ENCODE measurements around the gene MAP3K14. TPM values are rescaled to one million over a fixed set of nuclear protein-coding genes. Genes with fewer than 3 reads are reported as not detected.

Gene MAP3K14
- total and polyA plus RNA-seq, 2 donors (not counting 1 experiment from before 2014, with no cell fraction given), result 3.6 to 5.2 TPM

GRCh38 chr17:45363498-45363897 lies 46.7 kb upstream of the MAP3K14 start:
- TF ChIP-seq EZH2 (IDR thresholded peaks at IDR 0.05; ENCODE audit: low read length, missing control alignments), result no peak
- no peak for TF ChIP-seq CTCF (conservative IDR thresholded peaks at IDR 0.05 in 1 of 2, IDR thresholded peaks at IDR 0.05 in 1 of 2; ENCODE audit: low read depth in 1 of 2, low read length in 2 of 2)
- Histone ChIP-seq H3K79me2 (ENCODE audit: control insufficient read depth, insufficient read depth, low read length) (no peaks in the 10 kb centered on the region), H3K27ac (ENCODE audit: insufficient read depth, low read length) (no peak overlapping the region), H4K20me1 (ENCODE audit: control insufficient read depth, extremely low read depth, insufficient read depth, low read length) (no peaks in the 10 kb centered on the region), H3K4me1 (ENCODE audit: control insufficient read depth, extremely low read depth, insufficient read depth, low read length) (no peaks in the 10 kb centered on the region), H3K4me3 (replicated peaks in 1 of 4; ENCODE audit: control extremely low read depth in 1 of 4, insufficient read depth in 1 of 4, low read depth in 3 of 4, low read length in 4 of 4) (no peak overlapping the region), H3K9me3 (ENCODE audit: control insufficient read depth, insufficient read depth, low read depth, low read length) (no peaks in the 10 kb centered on the region), H2AFZ (ENCODE audit: low read length) (no peak overlapping the region), H3K27me3 (ENCODE audit: control insufficient read depth, insufficient read depth, low read length) (peaks cover 9% of the 10 kb centered on the region), H3K9ac (ENCODE audit: insufficient read depth, low read length) (no peak overlapping the region), H3K36me3 (ENCODE audit: control insufficient read depth, insufficient read depth, low read length) (no peaks in the 10 kb centered on the region), H3K4me2 (ENCODE audit: extremely low read depth, insufficient read depth, low read length) (no peak overlapping the region)
- DNase-seq (ENCODE audit: low read depth in 2 of 2), result no peak

- DNase-seq (ENCODE audit: low read depth in 2 of 2), result no peak
- H3K36me3 ChIP-seq (ENCODE audit: control insufficient read depth, insufficient read depth, low read length), result no peaks in the 10 kb centered on the region
- peaks cover 9% of the 10 kb centered on the region for H3K27me3 ChIP-seq (ENCODE audit: control insufficient read depth, insufficient read depth, low read length)
- no peaks in the 10 kb centered on the region for H3K4me1 ChIP-seq (ENCODE audit: control insufficient read depth, extremely low read depth, insufficient read depth, low read length)
- H3K4me2 ChIP-seq (ENCODE audit: extremely low read depth, insufficient read depth, low read length), result no peak overlapping the region
- no peak overlapping the region for H3K4me3 ChIP-seq (replicated peaks in 1 of 4; ENCODE audit: control extremely low read depth in 1 of 4, insufficient read depth in 1 of 4, low read depth in 3 of 4, low read length in 4 of 4)
- H3K9ac ChIP-seq (ENCODE audit: insufficient read depth, low read length), result no peak overlapping the region
- TF ChIP-seq EZH2 (IDR thresholded peaks at IDR 0.05; ENCODE audit: low read length, missing control alignments) (no peak), CTCF (conservative IDR thresholded peaks at IDR 0.05 in 1 of 2, IDR thresholded peaks at IDR 0.05 in 1 of 2; ENCODE audit: low read depth in 1 of 2, low read length in 2 of 2) (no peak)
- H2AFZ ChIP-seq (ENCODE audit: low read length), result no peak overlapping the region
- no peaks in the 10 kb centered on the region for H4K20me1 ChIP-seq (ENCODE audit: control insufficient read depth, extremely low read depth, insufficient read depth, low read length)
- no peaks in the 10 kb centered on the region for H3K79me2 ChIP-seq (ENCODE audit: control insufficient read depth, insufficient read depth, low read length)
- no peak overlapping the region for H3K27ac ChIP-seq (ENCODE audit: insufficient read depth, low read length)
- no peaks in the 10 kb centered on the region for H3K9me3 ChIP-seq (ENCODE audit: control insufficient read depth, insufficient read depth, low read depth, low read length)
Measured at GRCh38 chr17:45361976-45362375, 45.2 kb upstream of the MAP3K14 start.

- DNase-seq (ENCODE audit: low read depth in 2 of 2), result no peak
- Histone ChIP-seq H2AFZ (ENCODE audit: low read length) (no peak overlapping the region), H3K36me3 (ENCODE audit: control insufficient read depth, insufficient read depth, low read length) (no peaks in the 10 kb centered on the region), H3K4me3 (replicated peaks in 1 of 4; ENCODE audit: control extremely low read depth in 1 of 4, insufficient read depth in 1 of 4, low read depth in 3 of 4, low read length in 4 of 4) (no peak overlapping the region), H3K4me2 (ENCODE audit: extremely low read depth, insufficient read depth, low read length) (no peak overlapping the region), H3K9ac (ENCODE audit: insufficient read depth, low read length) (no peak overlapping the region), H3K79me2 (ENCODE audit: control insufficient read depth, insufficient read depth, low read length) (no peaks in the 10 kb centered on the region), H3K27ac (ENCODE audit: insufficient read depth, low read length) (no peak overlapping the region), H3K4me1 (ENCODE audit: control insufficient read depth, extremely low read depth, insufficient read depth, low read length) (no peaks in the 10 kb centered on the region), H4K20me1 (ENCODE audit: control insufficient read depth, extremely low read depth, insufficient read depth, low read length) (no peaks in the 10 kb centered on the region), H3K9me3 (ENCODE audit: control insufficient read depth, insufficient read depth, low read depth, low read length) (no peaks in the 10 kb centered on the region), H3K27me3 (ENCODE audit: control insufficient read depth, insufficient read depth, low read length) (peaks cover 9% of the 10 kb centered on the region)
- no peak for TF ChIP-seq EZH2 (IDR thresholded peaks at IDR 0.05; ENCODE audit: low read length, missing control alignments)
- no peak for TF ChIP-seq CTCF (conservative IDR thresholded peaks at IDR 0.05 in 1 of 2, IDR thresholded peaks at IDR 0.05 in 1 of 2; ENCODE audit: low read depth in 1 of 2, low read length in 2 of 2)
Measured at GRCh38 chr17:45361451-45361850, 44.6 kb upstream of the MAP3K14 start.
